CD4-positive, alpha-beta T cell (primary cell): ENCODE results near the gene UBAP2L. TPM values are rescaled to one million over a fixed set of nuclear protein-coding genes. Genes with fewer than 3 reads are reported as not detected.
"Not testable (repeated sequence)": the region's sequence is repeated elsewhere in the genome, so short reads cannot be mapped to it uniquely, and the experiment has no call there.

Experiments used
- ATAC-seq: fragments of 200-7000 bp; cut with Tn5 transposase; one replicate; pipeline ENCODE4 v1.10.0; 2022; ENCODE audit warnings: mild to moderate bottlenecking; ENCODE audit not compliant: poor library complexity
- CTCF ChIA-PET: fragments of 350-600 bp; sonication (Branson Sonifier 250); formaldehyde crosslinking; loops from one replicate; lab custom pipeline; 2021; ENCODE audit warnings: antibody characterized with exemption, inconsistent platforms; lab: Charles Lee
- POLR2A ChIA-PET: fragments of 350-600 bp; sonication (Branson Sonifier 250); formaldehyde crosslinking; loops from one replicate; lab custom pipeline; 2021; ENCODE audit warnings: antibody characterized with exemption, inconsistent platforms; lab: Charles Lee
- DNase-seq, 14 experiments: peaks; one replicate each; pipeline ENCODE4 v3.0.0-alpha.2; 2013 to 2020; ENCODE audit warnings: mixed read lengths in 2 of 14
- H3K27ac ChIP-seq, 2 donors: one replicate each; pipeline versions ENCODE4 v1.5.1 to v1.7.0; 2013; ENCODE audit warnings: low read length in 2 of 2, low read depth in 1 of 2, mild to moderate bottlenecking in 1 of 2
- H3K27me3 ChIP-seq, 2 experiments: 1 replicate in 1 of 2; 2 replicates in 1 of 2; pipeline versions ENCODE4 v1.6.1 to v1.7.0; 2013; ENCODE audit warnings: low read length in 2 of 2, control low read depth in 1 of 2, mild to moderate bottlenecking in 1 of 2, moderate library complexity in 1 of 2; ENCODE audit not compliant: insufficient read depth in 2 of 2, control insufficient read depth in 1 of 2
- H3K36me3 ChIP-seq: one replicate; pipeline ENCODE4 v1.6.1; 2013; ENCODE audit warnings: low read length, control low read depth; ENCODE audit not compliant: insufficient read depth
- H3K4me1 ChIP-seq: one replicate; pipeline ENCODE4 v1.6.1; 2013; ENCODE audit warnings: low read length, control low read depth; ENCODE audit not compliant: insufficient read depth
- H3K4me3 ChIP-seq: one replicate; pipeline ENCODE4 v1.5.1; 2013; ENCODE audit warnings: mild to moderate bottlenecking, low read length, moderate library complexity
- H3K9me3 ChIP-seq, 2 experiments: 1 replicate in 1 of 2; 2 replicates in 1 of 2; pipeline versions ENCODE4 v1.6.1 to v1.7.0; 2013; ENCODE audit warnings: low read length in 2 of 2, mild to moderate bottlenecking in 2 of 2, control low read depth in 1 of 2, moderate library complexity in 1 of 2; ENCODE audit not compliant: control insufficient read depth in 1 of 2, insufficient read depth in 1 of 2
- H3K27ac Mint-ChIP-seq: one replicate; pipeline ENCODE4 v1.8.0; 2020; ENCODE audit warnings: mixed read lengths
- H3K27me3 Mint-ChIP-seq: one replicate; pipeline ENCODE4 v1.8.0; 2021; ENCODE audit warnings: mixed read lengths
- H3K36me3 Mint-ChIP-seq: one replicate; pipeline ENCODE4 v1.8.0; 2021; ENCODE audit warnings: low read depth, mixed read lengths
- H3K4me1 Mint-ChIP-seq: one replicate; pipeline ENCODE4 v1.8.0; 2021; ENCODE audit warnings: low read depth, mixed read lengths
- H3K4me3 Mint-ChIP-seq: one replicate; pipeline ENCODE4 v1.8.0; 2020; ENCODE audit warnings: mild to moderate bottlenecking, mixed read lengths
- H3K9me3 Mint-ChIP-seq: one replicate; pipeline ENCODE4 v1.8.0; 2020; ENCODE audit warnings: mixed read lengths
- CTCF ChIP-seq: fragments of 200-600 bp; IDR thresholded peaks from one replicate; pipeline ENCODE4 v1.8.0; 2022; ENCODE audit warnings: antibody characterized with exemption, mild to moderate bottlenecking
- intact Hi-C, 2 experiments: fragments of 100-400 bp; cut with DNase I in 1 of 2; cut with micrococcal nuclease in 1 of 2; formaldehyde crosslinking; loops; one replicate each; pipeline versions ENCODE4 v1.15.1 to v1.9.0; 2023 to 2025; cut with DNase I, micrococcal nuclease
- total RNA-seq, 174 experiments: library from RNA in 2 of 174; stranded (reverse) in 2 of 174; gene quantifications; one replicate each; pipeline ENCODE4 v1.2.3 and lab custom pipeline; 2021 to 2026

UBAP2L gene
- total RNA-seq, 2 experiments from 2014 or later: 224 to 234 TPM

GRCh38 chr1:154198756-154199562 lies 21.8 kb upstream of the UBAP2L start:
- Mint-ChIP-seq H3K4me3 (no peak overlapping the region), H3K4me1 (no peaks in the 10 kb centered on the region), H3K27ac (no peak overlapping the region), H3K36me3 (no peaks in the 10 kb centered on the region), H3K27me3 (peaks cover 3% of the 10 kb centered on the region), H3K9me3 (no peaks in the 10 kb centered on the region)
- H3K27ac ChIP-seq: no peak overlapping the region
- ChIA-PET POLR2A (interaction anchor here (0.8 to 2.7 kb wide), 5 partner anchors 18 to 208 kb away, joined by 3 to 16 read pairs (median 4); partner anchors contain the start of gene UBAP2L), CTCF (interaction anchor here (0.8 to 2.7 kb wide), 10 partner anchors 8 to 147 kb away, joined by 3 to 16 read pairs (median 3); partner anchors contain the start of gene HAX1)
- peaks cover 3% of the 10 kb centered on the region for H3K4me1 ChIP-seq
- H3K4me3 ChIP-seq: no peak overlapping the region
- intact Hi-C loops: loop anchor here (1.0 to 10.0 kb wide), 5 partner anchors 73 to 356 kb away; partner anchors contain the start of genes HAX1 (in 2 of the 2) and UBE2Q1 (in 1 of the 2)
- no peaks in the 10 kb centered on the region for H3K9me3 ChIP-seq
- no peaks in the 10 kb centered on the region for H3K27me3 ChIP-seq
- ATAC-seq (peak; percentile 90), DNase-seq (peak in 11 of 14 experiments; percentile 5 to 81 (median 30))
- peak; percentile 71 for TF ChIP-seq CTCF
- H3K36me3 ChIP-seq: no peaks in the 10 kb centered on the region

- no peaks in the 10 kb centered on the region for H3K9me3 ChIP-seq
- POLR2A ChIA-PET: interaction anchor here (0.8 to 2.7 kb wide), 4 partner anchors 19 to 137 kb away, joined by 3 to 16 read pairs (median 4); partner anchors contain the start of gene UBAP2L
- Mint-ChIP-seq H3K4me1 (no peaks in the 10 kb centered on the region), H3K4me3 (no peak overlapping the region), H3K27ac (no peak overlapping the region), H3K9me3 (no peaks in the 10 kb centered on the region), H3K27me3 (no peaks in the 10 kb centered on the region), H3K36me3 (no peaks in the 10 kb centered on the region)
- H3K4me1 ChIP-seq: peaks cover 3% of the 10 kb centered on the region
- ATAC-seq (peak; percentile 33), DNase-seq (no peak)
- no peak overlapping the region for H3K4me3 ChIP-seq
- TF ChIP-seq CTCF: no peak
- no peaks in the 10 kb centered on the region for H3K36me3 ChIP-seq
- no peak overlapping the region for H3K27ac ChIP-seq
- no peaks in the 10 kb centered on the region for H3K27me3 ChIP-seq
- intact Hi-C loops: loop anchor here (1.0 to 10.0 kb wide), 5 partner anchors 73 to 355 kb away; partner anchors contain the start of genes HAX1 (in 2 of the 2) and UBE2Q1 (in 1 of the 2)
- CTCF ChIA-PET: interaction anchor here (0.8 to 2.7 kb wide), 9 partner anchors 9 to 147 kb away, joined by 3 to 16 read pairs (median 3); partner anchors contain the start of gene HAX1
Observed at GRCh38 chr1:154199563-154199879, 21.2 kb upstream of the UBAP2L start.

GRCh38 chr1:154205778-154206177 lies 15.0 kb upstream of the UBAP2L start:
- CTCF ChIA-PET, H3K9me3 ChIP-seq: not testable (repeated sequence)

More at GRCh38 chr1:154205778-154206177, 15.0 kb upstream of the UBAP2L start:
- ATAC-seq, H3K4me3 Mint-ChIP-seq, H3K4me1 ChIP-seq, H3K9me3 Mint-ChIP-seq, H3K4me1 Mint-ChIP-seq, H3K4me3 ChIP-seq, intact Hi-C loops, H3K27me3 Mint-ChIP-seq, POLR2A ChIA-PET, DNase-seq, H3K27me3 ChIP-seq, H3K27ac ChIP-seq: not testable (repeated sequence)
- H3K36me3 ChIP-seq: peaks cover 45% of the 10 kb centered on the region
- peak overlapping the region; percentile 81 for H3K27ac Mint-ChIP-seq
- peaks cover 56% of the 10 kb centered on the region for H3K36me3 Mint-ChIP-seq
